ENCODE measurements around the gene RHOBTB3. TPM values are rescaled to one million over a fixed set of nuclear protein-coding genes. Genes with fewer than 3 reads are reported as not detected.

Gene RHOBTB3
- total and polyA plus RNA-seq, 7 donors = 12.3 to 151 (median 75.6) TPM

- TF ChIP-seq POLR2A (IDR thresholded peaks at IDR 0.05) = no peak
- no peaks in the 10 kb centered on the region for H3K27me3 ChIP-seq
- intact Hi-C loops (cut with DNase I) = no loop called here
- H3K27ac ChIP-seq = no peak overlapping the region
- no peaks in the 10 kb centered on the region for H3K9me3 ChIP-seq
- H3K4me1 ChIP-seq = peaks cover 0 to 11% (median 0%) of the 10 kb centered on the region in 4 donors
- H3K4me3 ChIP-seq = no peak overlapping the region
- no peak for DNase-seq
- H3K36me3 ChIP-seq = peaks cover 0 to 28% (median 0%) of the 10 kb centered on the region in 4 donors
These were observed 15.1 kb downstream of the RHOBTB3 start for GRCh38 chr5:95746194-95746593.

- Histone ChIP-seq H3K27ac (no peak overlapping the region), H3K4me3 (no peak overlapping the region), H3K36me3 (peaks cover 0 to 35% (median 0%) of the 10 kb centered on the region in 4 donors), H3K9me3 (no peaks in the 10 kb centered on the region), H3K27me3 (no peaks in the 10 kb centered on the region), H3K4me1 (peaks cover 0 to 11% (median 0%) of the 10 kb centered on the region in 4 donors)
- TF ChIP-seq POLR2AphosphoS5 (IDR thresholded peaks at IDR 0.05) (no peak), POLR2A (IDR thresholded peaks at IDR 0.05) (no peak), EP300 (IDR thresholded peaks at IDR 0.05) (no peak), CTCF (IDR thresholded peaks at IDR 0.05) (no peak)
- WGBS, 2 donors = 83 to 93% methylated on average over 8 of the region's 8 CpGs
- intact Hi-C loops (cut with DNase I) = no loop called here
- DNase-seq = no peak
These were observed 15.9 kb downstream of the RHOBTB3 start for GRCh38 chr5:95746722-95747679.

DNA sequence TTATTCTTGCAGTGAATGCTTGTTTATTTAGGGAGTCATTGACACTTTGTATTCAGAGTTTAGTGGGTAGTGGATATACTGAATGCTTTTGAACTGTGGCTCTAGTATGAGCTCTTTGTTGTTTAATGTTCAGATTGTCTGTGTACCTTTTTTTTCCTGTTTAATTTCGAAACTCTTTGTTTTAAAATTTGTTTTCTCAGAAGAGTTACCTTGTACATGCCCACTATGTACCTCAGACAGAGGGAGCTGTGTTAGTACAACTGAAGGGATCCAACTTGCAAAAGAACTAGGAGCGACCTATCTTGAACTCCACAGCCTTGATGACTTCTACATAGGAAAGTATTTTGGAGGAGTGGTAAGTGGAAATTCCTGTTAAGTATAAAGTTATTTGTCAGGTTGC lies 17.0 kb downstream of the RHOBTB3 start:
- intact Hi-C loops (cut with DNase I) = no loop called here
- Histone ChIP-seq H3K27ac (no peak overlapping the region), H3K36me3 (peaks cover 0 to 46% (median 2%) of the 10 kb centered on the region in 4 donors), H3K27me3 (no peaks in the 10 kb centered on the region), H3K4me1 (peaks cover 0 to 11% (median 0%) of the 10 kb centered on the region in 4 donors), H3K4me3 (no peak overlapping the region), H3K9me3 (no peaks in the 10 kb centered on the region)
- DNase-seq = no peak
- WGBS, 2 donors = 40 to 41% methylated on average over 2 of the region's 2 CpGs
- TF ChIP-seq POLR2AphosphoS5 (IDR thresholded peaks at IDR 0.05) (no peak), CTCF (IDR thresholded peaks at IDR 0.05) (no peak), EP300 (IDR thresholded peaks at IDR 0.05) (no peak), POLR2A (IDR thresholded peaks at IDR 0.05) (no peak)

- intact Hi-C loops (cut with DNase I) = no loop called here
These were observed 23.4 kb downstream of the RHOBTB3 start for GRCh38 chr5:95754545-95754944.

More at GRCh38 chr5:95754545-95754944, 23.4 kb downstream of the RHOBTB3 start:
- H3K27ac ChIP-seq = peak overlapping the region in 1 of 4 donors; percentile 1
- no peak overlapping the region for H3K4me3 ChIP-seq
- peaks cover 0 to 64% (median 4%) of the 10 kb centered on the region in 4 donors for H3K36me3 ChIP-seq
- H3K27me3 ChIP-seq = no peaks in the 10 kb centered on the region
- WGBS, 2 donors = 77 to 79% methylated on average over 2 of the region's 2 CpGs
- TF ChIP-seq EP300 (IDR thresholded peaks at IDR 0.05) (no peak), POLR2AphosphoS5 (IDR thresholded peaks at IDR 0.05) (no peak), CTCF (IDR thresholded peaks at IDR 0.05) (no peak), POLR2A (IDR thresholded peaks at IDR 0.05) (no peak)
- no peaks in the 10 kb centered on the region for H3K9me3 ChIP-seq
- no peak for DNase-seq
- peaks cover 0 to 17% (median 8%) of the 10 kb centered on the region in 4 donors for H3K4me1 ChIP-seq
